Neural progenitor cell (in vitro differentiated cells): ENCODE results near the gene ARNT2.
"Not testable (repeated sequence)": the region's sequence is repeated elsewhere in the genome, so short reads cannot be mapped to it uniquely, and the experiment has no call there.

Experiments used
- EZH2phosphoT487 ChIP-seq: fragments of 200-600 bp; sonication (generic); IDR thresholded peaks from 2 replicates; pipeline ENCODE4 v1.6.1; 2017; ENCODE audit warnings: antibody characterized with exemption
- TF ChIP-seq, protein P1 (sequence below): fragments of 200-600 bp; sonication (generic); IDR thresholded peaks from 2 replicates; pipeline ENCODE4 v1.5.1; 2017; ENCODE audit warnings: antibody characterized with exemption, mild to moderate bottlenecking

DNA sequence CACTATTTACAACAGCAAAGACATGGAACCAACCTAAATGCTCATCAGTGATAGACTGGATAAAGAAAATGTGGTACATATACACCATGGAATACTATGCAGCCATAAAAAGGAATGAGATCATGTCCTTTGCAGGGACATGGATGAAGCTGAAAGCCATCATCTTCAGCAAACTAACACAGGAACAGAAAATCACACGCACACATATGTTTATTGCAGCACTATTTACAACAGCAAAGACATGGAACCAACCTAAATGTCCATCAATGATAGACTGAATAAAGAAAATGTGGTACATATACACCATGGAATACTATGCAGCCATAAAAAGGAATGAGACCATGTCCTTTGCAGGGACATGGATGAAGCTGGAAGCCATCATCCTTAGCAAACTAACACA lies 13.2 kb upstream of the ARNT2 start:
- TF ChIP-seq, protein P1, sequence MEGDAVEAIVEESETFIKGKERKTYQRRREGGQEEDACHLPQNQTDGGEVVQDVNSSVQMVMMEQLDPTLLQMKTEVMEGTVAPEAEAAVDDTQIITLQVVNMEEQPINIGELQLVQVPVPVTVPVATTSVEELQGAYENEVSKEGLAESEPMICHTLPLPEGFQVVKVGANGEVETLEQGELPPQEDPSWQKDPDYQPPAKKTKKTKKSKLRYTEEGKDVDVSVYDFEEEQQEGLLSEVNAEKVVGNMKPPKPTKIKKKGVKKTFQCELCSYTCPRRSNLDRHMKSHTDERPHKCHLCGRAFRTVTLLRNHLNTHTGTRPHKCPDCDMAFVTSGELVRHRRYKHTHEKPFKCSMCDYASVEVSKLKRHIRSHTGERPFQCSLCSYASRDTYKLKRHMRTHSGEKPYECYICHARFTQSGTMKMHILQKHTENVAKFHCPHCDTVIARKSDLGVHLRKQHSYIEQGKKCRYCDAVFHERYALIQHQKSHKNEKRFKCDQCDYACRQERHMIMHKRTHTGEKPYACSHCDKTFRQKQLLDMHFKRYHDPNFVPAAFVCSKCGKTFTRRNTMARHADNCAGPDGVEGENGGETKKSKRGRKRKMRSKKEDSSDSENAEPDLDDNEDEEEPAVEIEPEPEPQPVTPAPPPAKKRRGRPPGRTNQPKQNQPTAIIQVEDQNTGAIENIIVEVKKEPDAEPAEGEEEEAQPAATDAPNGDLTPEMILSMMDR = not testable (repeated sequence)
- TF ChIP-seq EZH2phosphoT487 = not testable (repeated sequence)
